Activated CD8-positive, alpha-beta memory T cell treated with anti-CD3 and anti-CD28 coated beads for 1 hour (primary cell): ENCODE measurements around the gene SMYD3.
"Not testable (repeated sequence)": the region's sequence is repeated elsewhere in the genome, so short reads cannot be mapped to it uniquely, and the experiment has no call there.

Experiments used
- DNase-seq, 2 donors: peaks; one replicate each; pipeline ENCODE4 v3.0.0-alpha.2; 2020; ENCODE audit warnings: low read depth in 1 of 2; ENCODE audit errors: extremely low read depth in 1 of 2

The SMYD3 gene

GRCh38 chr1:245797592-245798348 is 709.3 kb downstream of the SMYD3 start:
- no peak for DNase-seq

- no peak for DNase-seq
Measured at GRCh38 chr1:245791410-245792312, 715.4 kb downstream of the SMYD3 start.

- no peak for DNase-seq
Measured at GRCh38 chr1:245790441-245790840, 716.6 kb downstream of the SMYD3 start.

DNA sequence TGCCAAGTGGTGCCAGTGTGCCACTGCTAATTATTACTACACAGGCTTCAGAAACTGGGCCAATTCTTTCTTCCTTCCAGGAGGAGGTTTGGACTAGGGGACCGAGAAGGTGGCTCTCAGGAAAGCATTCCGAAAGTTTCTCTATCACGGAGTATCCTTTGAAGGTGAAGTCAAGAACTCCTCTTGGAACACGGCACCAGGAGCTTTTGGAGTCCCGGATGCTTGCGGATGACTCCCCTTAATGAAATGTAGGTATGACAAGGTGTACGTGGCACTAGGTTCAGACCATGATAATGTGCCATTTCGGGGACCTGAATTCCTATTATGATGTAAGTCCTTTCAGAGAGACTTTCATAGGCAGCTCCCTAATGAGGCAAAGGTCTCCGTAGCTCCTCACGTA is 718.2 kb downstream of the SMYD3 start:
- no peak for DNase-seq

DNA sequence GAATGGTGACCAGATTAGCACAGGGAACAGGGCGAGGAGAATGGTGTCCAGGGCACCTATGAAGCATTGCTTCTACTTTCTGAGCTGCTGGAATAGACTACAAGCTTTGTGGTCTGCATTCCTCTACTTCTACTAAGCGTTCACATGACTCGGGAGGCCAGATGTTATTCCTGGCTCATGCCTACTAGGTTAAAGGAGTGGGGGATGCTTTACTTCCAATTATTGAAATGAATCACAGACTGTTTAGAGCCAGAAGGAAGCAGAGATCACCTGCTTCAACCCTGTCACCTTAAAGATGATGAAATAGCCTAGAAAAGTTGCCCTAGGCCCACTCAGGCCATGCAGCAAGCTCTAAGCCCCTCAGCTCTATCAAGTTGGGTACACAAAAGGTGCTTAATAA is 718.8 kb downstream of the SMYD3 start:
- DNase-seq: no peak

DNA sequence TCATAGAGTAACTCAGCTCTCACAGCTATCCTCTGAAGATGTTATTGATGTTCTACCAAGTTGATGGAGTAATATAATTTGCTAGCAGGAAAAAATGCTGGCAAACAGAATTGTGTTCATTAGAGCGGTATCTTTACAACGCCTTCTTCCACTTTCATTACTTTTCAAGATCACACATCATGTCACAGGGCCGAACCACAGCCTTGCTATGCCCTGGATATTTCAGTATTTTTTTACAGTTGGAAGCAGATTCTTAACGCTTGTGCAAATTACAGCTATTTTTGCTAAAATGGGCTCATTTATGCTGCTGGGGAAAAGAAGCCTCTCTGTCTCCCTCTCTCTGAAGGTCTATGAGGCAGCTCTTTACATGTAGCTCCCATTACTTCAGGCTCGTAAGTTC is 720.1 kb downstream of the SMYD3 start:
- no peak for DNase-seq

- DNase-seq: no peak
Measured at GRCh38 chr1:245779797-245780755, 727.0 kb downstream of the SMYD3 start.

- DNase-seq: no peak
Measured at GRCh38 chr1:245777752-245778151, 729.3 kb downstream of the SMYD3 start.

DNA sequence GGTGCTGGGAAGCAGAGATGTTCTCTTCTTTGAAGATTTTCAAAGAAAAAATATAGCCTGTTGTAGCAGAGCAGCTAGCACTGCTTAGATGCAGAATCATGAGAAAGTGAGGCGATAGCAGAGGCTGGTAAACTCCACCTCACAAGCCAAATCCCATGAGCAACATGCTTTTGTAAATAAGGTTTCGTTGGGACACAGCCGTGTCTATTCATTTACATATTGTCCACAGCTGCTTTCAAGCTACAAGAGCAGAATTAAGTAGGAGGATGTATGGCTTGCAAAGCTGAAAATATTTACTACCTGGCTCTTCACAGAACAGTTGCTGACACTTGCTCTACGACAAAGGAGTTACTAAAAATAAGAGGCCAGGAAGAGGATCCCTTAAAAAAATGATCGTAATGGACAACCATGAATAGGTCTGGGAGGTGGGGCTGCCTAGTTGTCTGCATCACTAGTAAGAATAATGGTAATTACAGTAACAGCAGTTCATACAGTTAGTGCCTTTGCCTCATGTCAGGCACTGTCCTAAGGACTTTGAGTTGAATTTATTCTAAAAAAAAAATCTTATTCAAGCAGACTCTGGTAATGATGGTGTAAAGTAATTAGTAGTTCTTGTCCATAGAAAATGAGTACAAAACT is 730.3 kb downstream of the SMYD3 start:
- no peak for DNase-seq

DNA sequence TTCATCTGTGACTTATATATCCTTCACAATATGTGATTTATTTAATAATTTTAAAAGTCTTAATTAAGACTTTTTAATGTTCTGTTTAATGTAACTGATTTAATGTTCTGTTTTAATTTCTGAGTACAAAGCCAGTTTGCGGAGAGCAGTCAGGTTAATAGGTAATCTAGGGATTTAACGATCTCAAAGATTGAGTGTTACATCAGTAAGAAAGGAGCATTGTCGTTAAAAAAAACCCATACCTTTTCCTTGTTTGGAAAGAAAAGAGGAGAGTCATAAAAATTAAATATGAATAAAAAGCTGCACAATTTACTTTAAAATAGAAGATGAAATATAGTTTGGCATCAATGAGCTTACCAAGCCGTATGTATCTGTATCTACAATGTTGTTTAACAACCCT is 730.9 kb downstream of the SMYD3 start:
- DNase-seq: no peak

GRCh38 chr1:245774931-245775330 is 732.1 kb downstream of the SMYD3 start:
- not testable (repeated sequence) for DNase-seq

DNA sequence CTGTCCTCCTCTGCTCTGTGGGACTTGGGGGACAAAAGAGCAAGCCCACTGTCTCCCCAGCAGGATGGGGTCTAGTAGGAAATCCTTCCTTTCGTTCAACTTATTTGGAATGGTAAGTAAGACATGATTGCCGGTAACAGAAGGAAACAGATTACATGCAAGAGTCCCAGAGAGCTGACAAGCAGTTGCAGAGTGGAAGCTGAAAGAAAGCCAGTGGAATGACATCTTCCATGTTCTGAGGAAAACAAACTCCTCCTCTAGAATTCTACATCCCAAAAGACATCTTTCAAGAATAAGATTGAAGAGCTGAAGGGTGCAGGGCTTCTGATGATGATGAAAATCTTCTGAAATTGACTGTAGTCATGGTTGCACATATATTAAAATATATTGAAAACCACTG is 732.9 kb downstream of the SMYD3 start:
- no peak for DNase-seq

GRCh38 chr1:245773344-245773743 is 733.7 kb downstream of the SMYD3 start:
- DNase-seq: no peak

- DNase-seq: no peak
Measured at GRCh38 chr1:245772739-245773138, 734.3 kb downstream of the SMYD3 start.

GRCh38 chr1:245772325-245772724 is 734.8 kb downstream of the SMYD3 start:
- DNase-seq: no peak

DNA sequence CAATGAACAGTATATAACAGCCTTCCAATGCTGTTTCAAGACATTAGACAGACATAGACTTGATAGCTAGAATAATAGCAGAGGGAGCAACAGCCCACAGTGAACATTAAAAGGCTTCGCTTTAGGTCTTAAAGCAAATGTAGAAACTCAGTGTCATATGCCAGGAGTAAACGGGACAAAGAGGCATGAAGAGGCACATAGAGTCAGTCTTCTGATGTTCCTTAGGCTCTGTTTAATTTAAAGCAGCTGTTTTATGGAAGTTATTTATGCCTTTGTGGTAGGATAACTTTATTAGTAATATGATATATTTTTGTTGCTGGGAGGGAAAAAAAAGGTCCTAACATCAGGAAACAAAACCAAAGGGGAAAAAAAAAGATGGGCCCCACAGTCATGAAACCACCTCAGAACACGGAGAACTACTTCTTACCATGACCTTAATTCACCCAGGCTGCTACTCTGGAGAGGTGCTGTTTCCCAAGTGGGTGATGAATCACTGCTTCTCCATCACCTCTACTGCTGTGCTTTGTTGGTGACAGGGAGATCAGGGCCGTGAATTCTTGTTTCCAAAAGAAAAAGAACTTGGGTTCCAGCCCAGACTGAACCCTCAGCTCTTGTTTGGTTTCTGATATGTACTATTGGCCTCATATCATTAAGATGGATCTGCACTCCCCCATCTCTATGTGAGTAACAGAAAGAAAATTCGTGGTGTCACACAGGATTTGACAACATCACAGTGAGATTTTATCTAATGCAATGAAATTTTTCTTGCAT is 735.4 kb downstream of the SMYD3 start:
- no peak for DNase-seq

DNA sequence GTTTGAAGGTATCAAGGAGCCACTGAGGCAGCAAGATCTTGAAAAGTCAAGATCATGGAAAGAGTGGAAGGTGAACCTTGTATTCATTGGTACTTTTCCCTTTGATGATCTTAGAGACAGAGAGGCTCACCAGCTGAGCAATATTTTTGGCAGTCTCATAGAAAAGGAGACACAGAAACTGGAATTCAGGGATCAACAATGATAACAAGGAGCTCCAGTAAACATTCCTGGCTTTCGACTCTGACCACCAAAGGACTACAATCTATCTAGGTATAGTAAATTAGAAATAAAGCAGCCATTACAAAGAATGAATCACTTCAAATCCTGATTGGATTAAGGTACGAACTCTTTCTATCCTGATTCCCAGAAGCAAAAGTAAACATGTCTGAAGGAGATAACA is 736.9 kb downstream of the SMYD3 start:
- no peak for DNase-seq

- DNase-seq: no peak
Measured at GRCh38 chr1:245768596-245768995, 738.5 kb downstream of the SMYD3 start.

DNA sequence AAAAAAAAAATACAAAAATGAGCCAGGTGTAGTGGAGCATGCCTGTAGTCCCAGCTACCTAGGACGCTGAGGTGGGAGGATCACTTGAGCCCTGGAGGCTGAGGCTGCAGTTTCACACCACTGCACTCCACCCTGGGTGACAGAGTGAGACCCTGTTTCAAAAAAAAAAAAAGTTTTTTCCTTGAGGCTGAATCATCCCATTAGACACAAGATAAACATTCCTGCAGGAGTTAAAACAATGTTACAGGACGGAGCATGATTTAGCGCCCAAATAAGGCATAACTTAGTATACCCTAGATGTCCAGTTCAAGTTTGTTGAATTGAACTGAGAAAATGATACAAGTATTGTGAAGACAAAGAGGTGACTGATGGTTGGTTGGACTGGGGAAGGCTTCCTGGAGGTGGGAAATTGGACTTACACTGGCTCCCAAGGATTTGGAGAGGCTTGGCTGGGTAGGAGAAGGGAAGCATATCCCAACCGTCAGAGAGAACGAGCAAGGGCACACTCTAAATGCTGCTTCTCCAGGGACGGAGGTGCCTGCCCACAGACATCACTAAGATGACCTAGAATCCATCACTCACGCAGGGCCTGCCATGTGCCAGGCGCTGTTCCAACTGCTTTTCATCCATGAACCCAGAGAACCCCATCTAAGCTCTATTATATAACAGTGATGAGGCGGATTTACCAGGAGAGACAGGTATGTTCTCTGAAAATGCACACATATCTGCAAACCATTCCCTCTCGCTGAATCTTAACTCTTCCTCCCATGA is 741.7 kb downstream of the SMYD3 start:
- no peak for DNase-seq
